ENCODE measurements around the gene FBXL13.
"Not testable (repeated sequence)": the region's sequence is repeated elsewhere in the genome, so short reads cannot be mapped to it uniquely, and the experiment has no call there.

FBXL13 gene

DNA sequence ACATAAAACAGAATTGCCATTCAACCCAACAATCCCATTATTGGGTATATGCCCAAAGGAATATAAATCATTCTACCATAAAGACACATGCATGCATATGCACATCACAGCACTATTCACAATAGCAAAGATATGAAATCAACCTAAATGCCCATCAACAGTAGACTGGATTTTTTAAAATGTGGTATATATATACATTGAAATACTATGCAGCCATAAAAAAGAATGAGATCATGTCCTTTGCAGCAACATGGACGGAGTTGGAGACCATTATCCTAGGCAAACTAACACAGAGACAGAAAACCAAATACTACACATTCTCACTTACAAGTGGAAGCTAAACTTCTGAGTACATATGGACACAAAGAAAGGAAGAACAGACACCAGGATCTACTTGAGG is 51.0 kb downstream of the FBXL13 start:
- DNase-seq (ENCODE audit: low read depth) = not testable (repeated sequence)

DNA sequence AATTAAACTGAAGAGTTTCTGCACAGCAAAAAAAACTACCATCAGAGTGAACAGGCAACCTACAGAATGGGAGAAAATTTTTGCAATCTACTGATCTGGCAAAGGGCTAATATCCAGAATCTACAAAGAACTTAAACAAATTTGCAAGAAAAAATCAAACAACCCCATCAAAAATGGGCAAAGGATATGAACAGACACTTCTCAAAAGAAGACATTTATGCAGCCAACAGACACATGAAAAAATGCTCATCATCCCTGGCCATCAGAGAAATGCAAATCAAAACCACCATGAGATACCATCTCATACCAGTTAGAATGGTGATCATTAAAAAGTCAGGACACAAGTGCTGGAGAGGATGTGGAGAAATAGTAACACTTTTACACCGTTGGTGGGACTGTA is 53.1 kb downstream of the FBXL13 start:
- DNase-seq (ENCODE audit: low read depth) = not testable (repeated sequence)

DNA sequence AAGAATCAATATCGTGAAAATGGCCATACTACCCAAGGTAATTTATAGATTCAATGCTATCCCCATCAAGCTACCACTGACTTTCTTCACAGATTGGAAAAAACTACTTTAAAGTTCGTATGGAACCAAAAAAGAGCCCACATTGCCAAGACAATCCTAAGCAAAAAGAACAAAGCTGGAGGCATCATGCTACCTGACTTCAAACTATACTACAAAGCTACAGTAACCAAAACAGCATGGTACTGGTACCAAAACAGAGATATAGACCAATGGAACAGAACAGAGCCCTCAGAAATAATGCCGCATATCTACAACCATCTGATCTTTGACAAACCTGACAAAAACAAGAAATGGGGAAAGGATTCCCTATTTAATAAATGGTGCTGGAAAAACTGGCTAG is 53.7 kb downstream of the FBXL13 start:
- not testable (repeated sequence) for DNase-seq (ENCODE audit: low read depth)

DNA sequence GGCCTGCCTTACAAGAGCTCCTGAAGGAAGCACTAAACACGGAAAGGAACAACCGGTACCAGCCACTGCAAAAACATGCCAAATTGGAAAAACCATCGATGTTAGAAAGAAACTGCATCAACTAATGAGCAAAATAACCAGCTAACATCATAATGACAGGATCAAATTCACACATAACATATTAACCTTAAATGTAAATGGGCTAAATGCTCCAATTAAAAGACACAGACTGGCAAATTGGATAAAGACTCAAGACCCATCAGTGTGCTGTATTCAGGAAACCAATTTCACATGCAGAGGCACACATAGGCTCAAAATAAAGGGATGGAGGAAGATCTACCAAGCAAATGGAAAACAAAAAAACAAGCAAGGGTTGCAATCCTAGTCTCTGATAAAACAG is 56.3 kb downstream of the FBXL13 start:
- not testable (repeated sequence) for DNase-seq (ENCODE audit: low read depth)

DNA sequence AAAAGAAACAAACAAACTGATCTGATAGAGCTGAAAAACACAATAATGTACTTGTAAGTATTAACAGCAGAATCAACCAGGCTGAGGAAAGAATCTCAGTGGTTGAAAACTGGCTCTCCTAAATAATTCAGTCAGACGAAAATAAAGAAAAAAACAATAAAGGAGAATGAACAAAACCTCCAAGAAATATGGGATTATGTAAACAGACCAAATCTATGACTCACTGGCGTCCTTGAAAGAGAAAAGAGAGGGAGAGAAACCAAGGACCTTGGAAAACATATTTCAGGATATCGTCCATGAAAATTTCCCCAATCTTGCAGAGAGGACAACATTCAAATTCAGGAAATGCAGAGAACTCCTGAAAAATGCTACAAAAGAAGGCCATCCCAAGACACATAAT is 62.9 kb downstream of the FBXL13 start:
- DNase-seq (ENCODE audit: low read depth) = no peak

DNA sequence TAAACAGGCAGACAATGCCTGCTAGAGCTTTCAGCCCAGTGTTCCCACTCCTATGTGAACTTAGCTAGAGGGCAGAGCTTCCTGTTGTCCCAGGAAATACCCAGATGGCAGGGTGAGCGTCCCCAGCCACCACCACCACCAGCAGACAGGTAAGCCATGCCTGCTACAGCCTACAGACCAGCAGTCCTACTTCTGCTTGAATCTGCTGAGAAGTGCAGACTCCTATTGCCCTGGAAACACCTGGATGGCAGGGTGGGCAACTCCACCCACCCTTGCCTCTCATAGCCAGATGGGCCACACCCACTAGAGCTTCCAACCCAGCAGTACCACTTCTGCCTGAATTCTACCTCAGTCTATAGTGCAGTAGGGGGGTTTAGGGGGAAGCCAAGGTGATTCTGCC is 64.4 kb downstream of the FBXL13 start:
- DNase-seq (ENCODE audit: low read depth) = no peak

DNA sequence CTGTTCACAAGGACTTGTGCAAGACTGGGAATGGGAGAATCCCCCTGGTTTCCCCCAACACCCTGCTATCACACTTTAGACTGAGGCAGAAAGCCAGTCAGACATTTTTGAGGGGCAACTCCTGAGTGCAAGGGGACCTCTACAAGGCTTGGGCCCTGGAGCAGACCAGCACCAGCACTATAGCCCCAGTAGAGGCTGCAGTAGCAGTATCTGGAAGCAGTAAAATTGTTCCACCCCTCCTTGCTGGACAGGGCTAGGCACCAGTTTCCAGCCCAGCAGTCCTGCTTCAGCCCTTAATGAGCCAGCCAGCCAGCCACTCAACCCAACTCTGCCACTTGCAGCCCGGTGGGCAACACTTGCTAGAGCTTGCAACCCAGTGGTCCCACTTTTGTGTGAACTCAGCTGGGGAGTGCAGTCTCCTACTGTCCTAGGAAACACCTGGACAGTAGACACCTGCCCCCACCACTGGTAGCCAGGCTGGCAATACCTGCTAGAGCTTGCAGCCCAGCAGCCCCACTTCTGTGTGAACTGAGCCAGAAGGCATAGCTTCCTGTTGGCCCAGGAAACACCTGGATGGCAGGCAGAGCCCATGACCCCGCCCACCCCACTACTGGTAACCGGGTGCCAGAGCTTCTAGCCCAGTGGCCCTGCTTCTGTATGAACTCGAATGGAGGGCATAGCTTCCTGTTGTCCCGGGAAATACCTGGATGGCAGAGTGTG is 65.0 kb downstream of the FBXL13 start:
- DNase-seq (ENCODE audit: low read depth) = no peak

DNA sequence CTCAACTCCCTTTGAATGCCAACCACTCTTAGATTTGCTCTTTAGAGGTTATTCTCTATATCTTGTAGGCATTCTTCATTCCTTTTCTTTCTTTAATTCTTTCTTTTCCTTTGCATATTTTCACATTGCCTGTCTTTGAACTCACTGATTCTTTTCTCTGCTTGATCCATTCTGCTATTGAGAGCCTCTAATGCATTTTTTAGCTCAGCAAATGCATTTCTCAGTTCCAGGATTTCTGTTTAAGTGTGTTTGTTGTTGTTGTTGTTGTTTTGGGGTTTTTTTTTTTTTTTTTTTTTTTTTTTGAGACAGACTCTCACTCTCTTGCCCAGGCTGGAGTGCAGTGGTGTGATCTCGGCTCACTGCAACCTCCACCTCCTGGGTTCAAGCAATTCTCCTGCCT is 71.6 kb downstream of the FBXL13 start:
- no peak for DNase-seq (ENCODE audit: low read depth)

DNA sequence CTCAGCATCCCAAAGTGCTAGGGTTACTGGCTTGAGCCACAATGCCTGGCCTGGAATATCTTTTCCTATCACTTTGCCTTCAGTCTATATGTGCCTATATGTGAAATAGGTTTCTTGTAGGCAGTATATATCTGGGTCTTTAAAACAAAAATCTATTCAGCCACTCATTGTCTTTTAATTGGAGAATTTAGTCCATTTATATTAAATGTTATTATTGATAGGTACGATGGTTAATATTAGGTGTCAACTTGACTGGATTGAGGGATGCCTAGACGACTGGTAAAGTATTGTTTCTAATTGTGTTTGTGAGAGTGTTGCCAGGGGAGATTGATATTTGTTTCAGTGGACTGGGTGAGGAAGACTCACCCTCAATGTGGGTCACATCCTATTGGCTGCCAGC is 73.4 kb downstream of the FBXL13 start:
- DNase-seq (ENCODE audit: low read depth) = no peak

DNA sequence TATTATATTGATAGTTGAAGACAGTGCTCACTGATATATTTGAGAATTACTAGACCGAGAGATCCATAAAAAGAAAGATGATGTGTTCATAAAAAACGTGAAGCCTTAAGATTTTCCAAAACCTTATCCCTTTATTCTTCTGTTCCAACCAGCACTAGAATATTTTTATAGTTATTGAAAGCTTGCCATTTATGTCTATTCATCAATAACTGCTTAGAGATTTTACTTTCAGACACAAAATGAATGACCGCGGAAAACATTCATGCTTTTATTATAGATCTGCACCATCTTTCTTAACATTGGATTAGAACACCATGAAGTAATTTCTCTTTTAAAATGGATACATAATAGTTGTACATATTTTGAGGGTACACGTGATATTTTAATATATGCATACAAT is 77.6 kb downstream of the FBXL13 start:
- DNase-seq (ENCODE audit: low read depth) = no peak

DNA sequence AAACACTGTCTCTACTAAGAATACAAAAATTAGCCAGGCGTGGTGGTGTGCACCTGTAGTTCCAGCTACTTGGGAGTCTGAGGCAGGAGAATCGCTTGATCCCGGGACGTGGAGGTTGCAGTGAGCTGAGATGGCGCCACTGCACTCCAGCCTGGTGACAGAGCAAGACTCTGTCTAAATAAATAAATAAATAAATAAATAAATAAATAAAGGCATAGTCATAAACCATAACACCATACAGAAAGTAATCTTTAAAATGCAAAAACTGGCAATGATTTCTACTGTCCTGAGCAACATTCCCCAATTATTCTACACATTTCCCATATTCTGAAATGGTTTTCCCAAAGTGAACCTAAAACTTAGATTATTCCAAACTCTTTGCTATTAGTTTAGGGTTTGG is 79.0 kb downstream of the FBXL13 start:
- not testable (repeated sequence) for DNase-seq (ENCODE audit: low read depth)

DNA sequence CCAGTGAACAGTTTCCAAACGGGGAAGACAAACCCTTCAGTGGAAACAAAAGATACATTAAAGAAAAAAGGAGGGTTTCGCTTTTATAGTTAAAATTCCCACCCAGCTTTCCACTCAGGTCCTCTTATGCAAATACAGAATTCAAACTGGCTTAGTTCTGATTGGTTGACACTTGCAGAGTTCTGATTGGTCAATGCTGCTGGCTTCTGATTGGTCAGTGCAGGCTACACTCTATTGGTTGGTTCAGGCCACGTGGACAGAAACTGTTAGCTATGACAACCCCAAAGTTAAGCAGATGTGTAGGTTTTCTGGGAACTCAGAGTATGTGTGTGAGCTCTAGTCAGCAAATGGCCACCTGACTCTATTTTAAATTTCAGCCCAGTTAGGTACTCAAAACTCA is 80.0 kb downstream of the FBXL13 start:
- DNase-seq (ENCODE audit: low read depth) = no peak

DNA sequence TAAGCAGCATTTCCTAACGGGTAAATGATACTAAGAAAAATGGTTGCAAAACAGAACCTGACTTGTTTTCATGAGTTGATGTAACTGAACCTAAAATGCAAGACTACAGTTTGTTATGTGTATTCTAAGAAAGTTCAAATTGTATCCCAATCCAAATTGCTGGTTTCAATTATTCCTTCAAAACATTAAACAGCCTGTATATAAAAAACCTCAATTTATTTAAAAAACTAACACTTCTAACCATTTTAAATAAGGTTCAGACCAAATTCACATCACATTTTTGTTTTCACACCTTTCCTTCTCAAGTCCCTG is 80.9 kb downstream of the FBXL13 start:
- DNase-seq (ENCODE audit: low read depth) = no peak

DNA sequence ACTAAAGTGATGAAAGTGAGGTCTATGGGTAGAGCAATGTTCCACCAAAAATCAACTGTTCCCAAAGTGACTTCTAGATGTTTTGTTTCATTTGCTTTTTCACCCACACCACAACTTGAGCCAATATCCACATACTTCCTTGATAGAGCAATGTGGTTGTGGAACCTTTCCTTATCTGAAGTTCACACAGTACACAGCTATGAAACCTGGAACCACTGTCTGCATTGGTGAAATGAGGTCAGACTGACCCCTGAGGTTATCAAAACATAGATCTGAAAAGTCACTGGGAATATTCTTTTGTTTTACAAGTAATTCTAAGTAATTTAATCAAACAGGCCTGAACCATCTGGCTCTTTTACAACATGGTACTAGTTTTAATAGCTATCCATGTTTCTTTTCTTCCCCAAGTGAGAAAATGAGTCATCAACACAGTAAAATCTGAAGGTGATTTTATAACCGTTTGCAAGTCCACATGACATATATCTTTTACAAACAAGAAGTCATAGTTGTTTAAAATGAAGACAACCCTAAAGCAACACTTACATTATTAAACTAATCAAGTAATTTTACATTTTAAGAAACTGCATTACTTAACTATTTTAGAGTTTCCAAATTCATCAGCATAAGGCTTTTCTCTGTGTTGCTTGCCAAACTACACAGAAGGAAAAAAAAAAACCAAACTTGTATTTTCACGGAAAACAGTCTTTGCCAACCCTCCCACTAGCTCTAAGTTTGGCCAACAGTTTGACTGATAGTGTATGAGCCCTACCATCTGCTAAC is 81.5 kb downstream of the FBXL13 start:
- peak; percentile 48 for DNase-seq (ENCODE audit: low read depth)

DNA sequence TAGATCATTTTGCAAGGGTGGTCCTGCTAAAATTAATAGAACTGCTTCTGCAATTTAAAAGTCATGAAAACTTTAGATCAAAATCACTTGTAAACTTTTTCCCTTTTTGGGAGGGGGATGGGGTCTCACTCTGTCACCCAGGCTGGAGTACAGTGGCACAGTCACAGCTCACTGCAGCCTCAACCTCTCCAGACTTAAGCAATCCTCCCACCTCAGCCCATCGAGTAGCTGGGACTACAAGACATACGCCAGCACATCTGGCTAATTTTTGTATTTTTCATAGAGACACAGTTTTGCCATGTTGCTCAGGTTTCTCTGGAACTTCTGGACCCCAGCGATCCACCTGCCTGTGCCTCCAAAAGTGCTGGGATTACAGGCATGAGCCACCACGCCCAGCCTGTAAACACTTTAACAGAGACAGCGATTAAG is 82.1 kb downstream of the FBXL13 start:
- no peak for DNase-seq (ENCODE audit: low read depth)

DNA sequence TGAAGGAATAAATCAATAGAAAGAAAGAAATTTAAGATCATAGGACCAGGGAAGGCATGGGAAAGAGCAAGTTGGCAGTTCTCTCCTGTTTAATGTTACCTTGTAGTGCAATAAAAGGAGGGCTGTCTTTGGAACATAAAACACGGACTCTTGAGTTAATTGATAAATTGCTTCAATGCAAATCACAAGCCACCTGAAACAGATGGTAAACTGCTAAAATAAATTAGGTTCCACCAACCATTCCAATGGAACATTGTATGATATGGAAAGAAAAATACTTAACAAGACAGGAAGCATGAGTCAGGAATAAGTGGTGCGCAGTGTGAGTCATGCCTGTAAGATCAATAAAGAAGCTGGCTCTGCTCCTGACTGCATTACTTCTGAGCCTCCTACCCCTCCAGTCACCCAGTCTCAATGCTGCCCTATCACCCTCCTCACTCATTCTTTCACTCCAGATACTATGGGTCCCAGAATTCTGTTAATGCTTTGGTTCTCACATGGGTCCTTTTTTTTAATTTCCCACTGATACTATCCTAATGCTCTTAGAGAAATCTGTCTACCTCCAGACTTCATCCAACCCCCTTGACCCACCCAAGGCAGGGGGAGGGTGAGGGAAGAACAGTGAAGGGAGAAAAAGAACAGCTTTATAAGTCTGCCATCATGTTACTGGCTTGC is 82.9 kb downstream of the FBXL13 start:
- peak; percentile 63 for DNase-seq (ENCODE audit: low read depth)

DNA sequence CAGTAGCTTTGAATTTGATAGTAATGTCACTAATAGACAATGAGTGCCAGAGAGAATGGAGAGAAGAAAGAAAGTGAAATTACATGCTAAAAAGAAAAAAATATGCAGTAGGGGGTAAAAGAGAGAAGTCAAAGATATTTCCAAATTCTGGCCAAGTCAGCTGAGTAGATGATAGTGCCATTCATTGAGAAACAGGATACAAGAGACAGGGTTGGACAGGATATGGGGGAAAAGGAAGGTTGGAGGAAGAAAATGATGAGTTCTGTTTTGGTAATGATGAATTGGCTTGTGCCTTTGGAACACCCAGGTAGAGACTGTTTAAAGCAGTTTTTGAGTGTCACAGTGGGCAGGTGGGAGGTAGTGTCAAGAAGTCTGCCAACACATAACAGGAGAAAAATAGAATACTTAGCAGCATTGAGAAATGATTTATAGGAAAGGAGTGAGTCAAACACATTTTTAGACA is 83.5 kb downstream of the FBXL13 start:
- no peak for DNase-seq (ENCODE audit: low read depth)

DNA sequence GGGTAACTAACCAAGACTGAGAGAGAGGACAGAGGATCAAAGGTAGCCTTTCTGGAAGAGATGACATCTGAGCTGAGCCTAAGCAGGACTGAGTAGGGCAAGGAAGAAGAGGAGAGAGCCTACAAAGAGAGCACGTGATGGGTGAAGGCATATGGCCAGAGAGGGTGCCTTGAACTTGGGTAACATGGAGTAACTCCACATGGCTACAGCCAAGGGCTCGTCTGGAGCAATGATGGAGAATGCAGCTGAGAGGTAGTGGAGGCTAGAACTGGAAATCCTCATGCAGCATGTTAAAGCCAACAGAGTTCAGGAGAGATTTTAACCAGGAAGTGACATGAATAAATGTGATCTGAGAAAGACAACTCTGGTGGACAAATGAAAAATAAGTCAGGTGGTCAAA is 84.0 kb downstream of the FBXL13 start:
- DNase-seq (ENCODE audit: low read depth) = no peak

DNA sequence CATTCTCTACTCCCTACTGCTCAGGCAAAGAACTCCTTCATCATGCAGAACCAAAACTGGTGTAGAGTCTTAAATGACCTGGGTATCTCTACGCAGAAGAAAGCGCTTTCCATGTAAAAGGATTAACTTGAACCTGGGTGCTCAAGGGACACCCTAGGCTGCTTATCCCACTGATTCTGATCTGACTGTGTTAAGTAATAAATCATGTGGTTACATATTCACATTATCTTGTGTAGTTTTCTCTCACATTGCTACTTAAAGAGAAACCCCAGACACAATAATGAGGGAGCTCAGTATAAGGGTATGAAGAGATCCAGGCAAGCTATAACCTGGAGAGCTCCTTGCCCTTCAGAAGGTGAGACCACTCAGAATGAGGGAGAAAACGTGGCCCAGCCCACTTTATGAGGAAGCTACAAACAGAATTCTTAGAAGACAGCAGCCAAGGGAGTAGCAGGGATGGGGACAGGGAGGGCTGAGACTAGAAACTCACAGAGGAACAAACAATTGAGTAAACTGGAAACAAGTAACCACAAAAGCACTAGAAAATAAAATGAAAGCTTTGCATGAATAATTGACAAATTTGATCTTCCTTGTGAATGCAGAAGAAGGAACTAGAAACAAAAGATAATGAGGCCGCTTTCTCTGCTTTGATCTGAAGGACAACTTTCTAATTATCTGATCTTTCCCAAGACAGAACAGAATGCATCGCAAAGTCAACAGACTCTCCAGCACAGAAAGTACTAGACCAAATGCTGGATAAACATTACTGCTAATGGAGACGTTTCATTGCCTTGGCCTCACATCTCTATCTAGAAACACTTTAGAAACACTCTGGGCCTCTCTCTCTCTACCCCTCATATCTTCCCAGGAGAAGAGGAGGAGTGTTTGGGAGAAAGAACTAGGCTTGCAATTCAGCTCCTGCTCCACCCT is 85.7 kb downstream of the FBXL13 start:
- no peak for DNase-seq (ENCODE audit: low read depth)

DNA sequence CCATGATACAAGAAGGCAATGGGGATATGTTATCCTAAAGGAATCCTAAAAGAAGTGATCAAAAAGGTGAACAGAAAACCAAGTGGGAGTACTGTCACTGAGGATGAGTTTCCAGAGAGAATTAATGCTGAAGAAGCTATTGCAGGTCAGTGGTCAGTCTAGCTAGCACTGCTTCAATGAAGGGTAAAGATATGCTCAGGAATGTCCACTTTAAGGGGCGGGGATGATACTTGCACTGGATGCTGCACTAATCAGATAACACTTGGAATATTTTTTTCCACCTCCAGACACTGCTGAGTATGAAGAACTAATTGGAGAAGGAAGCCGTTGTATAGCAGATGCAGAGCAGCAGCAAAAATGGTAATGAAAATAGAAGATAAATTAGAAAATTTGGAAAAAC is 86.5 kb downstream of the FBXL13 start:
- DNase-seq (ENCODE audit: low read depth) = no peak

DNA sequence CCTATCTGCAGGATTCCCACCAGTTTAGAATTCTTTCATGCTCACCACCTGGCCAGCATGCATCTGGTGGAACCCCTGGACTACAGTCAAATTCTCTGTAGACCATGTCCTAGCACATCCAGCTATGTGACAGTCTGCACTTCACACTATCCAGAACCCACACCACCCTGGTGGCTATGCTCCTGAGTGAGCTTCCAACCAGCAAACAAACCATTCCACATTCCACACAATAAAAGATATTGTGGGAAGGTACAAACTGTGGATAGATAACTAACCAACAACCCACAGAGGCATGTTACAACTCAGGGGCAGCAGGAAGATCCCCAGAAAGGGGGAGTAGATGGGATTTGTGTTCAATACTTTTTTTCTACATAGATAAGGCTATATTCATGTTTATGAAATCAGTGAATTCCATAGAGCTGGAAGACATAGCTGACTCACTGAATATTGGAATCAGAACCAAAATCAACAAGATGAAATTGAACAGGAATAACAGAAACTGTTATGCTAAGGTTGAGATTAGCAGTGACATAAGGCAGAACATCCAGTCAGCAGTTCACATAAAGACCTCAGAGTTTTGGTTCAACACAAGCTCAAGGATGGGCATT is 89.3 kb downstream of the FBXL13 start:
- DNase-seq (ENCODE audit: low read depth) = no peak

DNA sequence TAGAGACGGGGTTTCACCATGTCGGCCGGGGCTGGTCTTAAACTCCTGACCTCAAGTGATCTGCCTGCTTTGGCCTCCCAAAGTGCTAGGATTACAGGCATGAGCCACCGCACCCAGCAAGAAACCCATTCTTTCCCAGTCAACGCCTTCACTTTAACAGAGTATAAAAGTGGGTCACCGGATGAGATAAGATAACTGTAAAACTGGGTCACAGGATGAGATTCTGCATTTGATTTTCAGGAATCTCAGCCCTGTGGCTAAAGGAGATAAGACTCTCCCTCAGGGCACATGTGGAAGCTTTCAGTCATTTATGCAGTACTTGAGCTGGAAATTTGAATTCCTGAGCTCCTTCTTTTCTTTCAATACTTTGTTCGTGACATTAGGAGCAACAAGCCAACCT is 91.0 kb downstream of the FBXL13 start:
- no peak for DNase-seq (ENCODE audit: low read depth)
